ENCODE measurements around the gene E2F4.

Gene E2F4

DNA sequence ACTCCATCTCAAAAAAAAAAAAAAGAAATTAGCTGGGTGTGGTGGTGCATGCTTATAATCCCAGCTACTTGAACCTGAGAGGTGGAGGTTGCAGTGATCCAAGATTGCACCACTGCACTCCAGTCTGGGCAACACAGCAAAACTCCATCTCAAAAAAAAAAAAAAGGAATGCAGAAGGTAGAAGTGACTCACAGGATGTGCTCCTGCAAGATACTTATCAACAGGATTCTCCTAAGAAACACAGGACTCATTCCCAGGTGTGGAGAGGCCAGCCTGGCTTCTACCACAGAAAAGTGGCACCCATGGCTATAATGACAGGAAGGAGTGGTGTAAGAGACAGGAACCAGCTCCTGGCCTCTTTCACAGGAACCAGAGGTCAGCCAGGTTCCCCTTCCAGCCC lies 20.8 kb downstream of the E2F4 start:
- POLR2A ChIA-PET, result interaction anchor here (1.3 kb wide), 1 partner anchor 14 kb away, joined by 4 read pairs; the partner anchor contains the start of gene TMEM208
- no peak for DNase-seq (ENCODE audit: extremely low spot score)
- CTCF ChIA-PET, result no interaction called here
- no peak for TF ChIP-seq FOXA1 (IDR thresholded peaks at IDR 0.05)
- TF ChIP-seq ELF4 (IDR thresholded peaks at IDR 0.05), result no peak
- no peak for TF ChIP-seq TARDBP (IDR thresholded peaks at IDR 0.05)
- TF ChIP-seq HDGF (IDR thresholded peaks at IDR 0.05; ENCODE audit: borderline replicate concordance), result no peak
- TF ChIP-seq NFRKB (IDR thresholded peaks at IDR 0.05), result no peak
- no peak for TF ChIP-seq SP1 (IDR thresholded peaks at IDR 0.05)
- TF ChIP-seq SUZ12 (IDR thresholded peaks at IDR 0.05), result no peak
- no peak for TF ChIP-seq FOXK2 (IDR thresholded peaks at IDR 0.05)
- no peak for TF ChIP-seq L3MBTL2 (conservative IDR thresholded peaks at IDR 0.05)

DNA sequence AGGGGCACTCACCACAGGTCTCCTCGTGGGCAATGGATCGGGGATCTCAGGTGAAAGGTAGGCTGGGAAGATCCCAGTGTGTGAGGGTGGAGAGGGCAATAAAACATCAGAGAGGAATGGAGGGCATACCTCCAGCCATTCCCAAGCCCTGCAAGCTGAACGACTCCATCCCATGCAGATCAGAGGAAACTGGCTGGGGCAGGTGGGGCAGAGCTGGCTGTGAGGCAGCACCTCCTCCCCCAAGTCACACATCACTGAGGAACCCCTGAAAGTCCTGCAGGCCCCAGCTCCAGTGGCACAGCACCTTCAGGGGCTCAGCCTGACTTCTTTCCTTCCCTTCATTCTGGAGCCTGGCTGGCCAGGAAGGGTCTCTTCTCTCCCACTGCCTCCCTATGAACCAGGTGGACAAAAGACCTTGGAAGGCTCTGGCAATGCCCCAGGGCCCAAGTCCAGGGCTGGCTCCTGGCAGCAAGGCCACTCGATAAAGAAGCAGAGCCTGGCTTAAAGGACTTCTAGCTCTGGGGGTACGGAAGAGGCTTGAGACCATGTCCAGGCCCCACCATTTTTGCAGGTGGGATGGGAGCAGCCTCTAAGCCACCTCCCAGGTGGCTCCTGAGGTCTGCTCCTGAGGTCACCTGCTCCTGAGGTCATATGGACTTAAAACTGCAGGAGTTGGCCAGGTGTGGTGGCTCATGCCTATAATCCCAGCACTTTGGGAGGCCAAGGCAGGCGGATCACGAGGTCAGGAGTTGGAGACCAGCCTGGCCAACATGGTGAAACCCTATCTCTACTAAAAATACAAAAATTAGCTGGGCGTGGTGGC lies 21.5 kb downstream of the E2F4 start:
- DNase-seq (ENCODE audit: extremely low spot score), result no peak
- POLR2A ChIA-PET, result interaction anchor here (1.3 kb wide), 1 partner anchor 13 kb away, joined by 4 read pairs; the partner anchor contains the start of gene TMEM208
- TF ChIP-seq ELF4 (IDR thresholded peaks at IDR 0.05) (no peak), SP1 (IDR thresholded peaks at IDR 0.05) (no peak), TARDBP (IDR thresholded peaks at IDR 0.05) (no peak), L3MBTL2 (conservative IDR thresholded peaks at IDR 0.05) (no peak), ARNT (IDR thresholded peaks at IDR 0.05) (no peak), ZNF384 (IDR thresholded peaks at IDR 0.05) (no peak), NFRKB (IDR thresholded peaks at IDR 0.05) (no peak), CTBP1 (IDR thresholded peaks at IDR 0.05; ENCODE audit: borderline replicate concordance) (no peak), FOXA1 (IDR thresholded peaks at IDR 0.05) (no peak), FOXM1 (IDR thresholded peaks at IDR 0.05; ENCODE audit: borderline replicate concordance) (no peak), BHLHE40 (IDR thresholded peaks at IDR 0.05; ENCODE audit: borderline replicate concordance) (no peak), SUZ12 (IDR thresholded peaks at IDR 0.05) (no peak), FOXK2 (IDR thresholded peaks at IDR 0.05) (no peak), LEF1 (IDR thresholded peaks at IDR 0.05; ENCODE audit: borderline replicate concordance) (no peak)
- CTCF ChIA-PET, result no interaction called here

DNA sequence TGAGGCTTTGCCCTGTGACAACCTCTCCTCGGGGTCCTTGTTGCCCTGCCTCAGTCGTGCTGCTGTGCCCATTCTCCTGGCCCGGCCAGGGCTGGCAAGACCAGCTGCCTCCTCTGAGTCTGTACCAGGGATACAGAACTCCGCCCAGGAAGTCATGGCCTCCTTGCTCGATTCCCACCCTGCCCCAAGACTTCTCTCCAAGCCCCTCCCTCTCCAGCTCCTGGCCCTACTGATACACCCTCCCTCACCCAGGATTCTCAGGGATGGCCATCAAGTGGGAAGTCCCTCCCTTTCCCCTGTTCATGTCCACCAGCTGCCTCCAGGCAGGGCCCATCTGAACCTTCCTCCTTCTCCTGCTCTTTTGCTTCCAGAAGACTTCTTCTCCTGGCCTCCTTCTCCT lies 23.8 kb downstream of the E2F4 start:
- ChIA-PET POLR2A (interaction anchor here (1.2 kb wide), 1 partner anchor 10 kb away, joined by 4 read pairs; no protein-coding TSS in a partner anchor), CTCF (interaction anchor here (0.7 kb wide), 1 partner anchor 508 kb away, joined by 3 read pairs; no protein-coding TSS in a partner anchor)
- no peak for TF ChIP-seq FOXM1 (IDR thresholded peaks at IDR 0.05; ENCODE audit: borderline replicate concordance)
- no peak for TF ChIP-seq ARNT (IDR thresholded peaks at IDR 0.05)
- TF ChIP-seq BHLHE40 (IDR thresholded peaks at IDR 0.05; ENCODE audit: borderline replicate concordance), result no peak
- TF ChIP-seq, protein P1, sequence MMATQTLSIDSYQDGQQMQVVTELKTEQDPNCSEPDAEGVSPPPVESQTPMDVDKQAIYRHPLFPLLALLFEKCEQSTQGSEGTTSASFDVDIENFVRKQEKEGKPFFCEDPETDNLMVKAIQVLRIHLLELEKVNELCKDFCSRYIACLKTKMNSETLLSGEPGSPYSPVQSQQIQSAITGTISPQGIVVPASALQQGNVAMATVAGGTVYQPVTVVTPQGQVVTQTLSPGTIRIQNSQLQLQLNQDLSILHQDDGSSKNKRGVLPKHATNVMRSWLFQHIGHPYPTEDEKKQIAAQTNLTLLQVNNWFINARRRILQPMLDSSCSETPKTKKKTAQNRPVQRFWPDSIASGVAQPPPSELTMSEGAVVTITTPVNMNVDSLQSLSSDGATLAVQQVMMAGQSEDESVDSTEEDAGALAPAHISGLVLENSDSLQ (IDR thresholded peaks at IDR 0.05), result no peak
- TF ChIP-seq LEF1 (IDR thresholded peaks at IDR 0.05; ENCODE audit: borderline replicate concordance), result no peak
- TF ChIP-seq CTBP1 (IDR thresholded peaks at IDR 0.05; ENCODE audit: borderline replicate concordance), result no peak
- TF ChIP-seq ELF4 (IDR thresholded peaks at IDR 0.05), result no peak
- no peak for TF ChIP-seq TARDBP (IDR thresholded peaks at IDR 0.05)
- TF ChIP-seq NFRKB (IDR thresholded peaks at IDR 0.05), result no peak
- TF ChIP-seq HDGF (IDR thresholded peaks at IDR 0.05; ENCODE audit: borderline replicate concordance), result no peak
- TF ChIP-seq ZNF384 (IDR thresholded peaks at IDR 0.05), result no peak
- no peak for TF ChIP-seq FOXA1 (IDR thresholded peaks at IDR 0.05)
- no peak for TF ChIP-seq L3MBTL2 (conservative IDR thresholded peaks at IDR 0.05)
- no peak for TF ChIP-seq FOXK2 (IDR thresholded peaks at IDR 0.05)
- TF ChIP-seq SUZ12 (IDR thresholded peaks at IDR 0.05), result no peak
- TF ChIP-seq SP1 (IDR thresholded peaks at IDR 0.05), result no peak
- no peak for DNase-seq (ENCODE audit: extremely low spot score)

DNA sequence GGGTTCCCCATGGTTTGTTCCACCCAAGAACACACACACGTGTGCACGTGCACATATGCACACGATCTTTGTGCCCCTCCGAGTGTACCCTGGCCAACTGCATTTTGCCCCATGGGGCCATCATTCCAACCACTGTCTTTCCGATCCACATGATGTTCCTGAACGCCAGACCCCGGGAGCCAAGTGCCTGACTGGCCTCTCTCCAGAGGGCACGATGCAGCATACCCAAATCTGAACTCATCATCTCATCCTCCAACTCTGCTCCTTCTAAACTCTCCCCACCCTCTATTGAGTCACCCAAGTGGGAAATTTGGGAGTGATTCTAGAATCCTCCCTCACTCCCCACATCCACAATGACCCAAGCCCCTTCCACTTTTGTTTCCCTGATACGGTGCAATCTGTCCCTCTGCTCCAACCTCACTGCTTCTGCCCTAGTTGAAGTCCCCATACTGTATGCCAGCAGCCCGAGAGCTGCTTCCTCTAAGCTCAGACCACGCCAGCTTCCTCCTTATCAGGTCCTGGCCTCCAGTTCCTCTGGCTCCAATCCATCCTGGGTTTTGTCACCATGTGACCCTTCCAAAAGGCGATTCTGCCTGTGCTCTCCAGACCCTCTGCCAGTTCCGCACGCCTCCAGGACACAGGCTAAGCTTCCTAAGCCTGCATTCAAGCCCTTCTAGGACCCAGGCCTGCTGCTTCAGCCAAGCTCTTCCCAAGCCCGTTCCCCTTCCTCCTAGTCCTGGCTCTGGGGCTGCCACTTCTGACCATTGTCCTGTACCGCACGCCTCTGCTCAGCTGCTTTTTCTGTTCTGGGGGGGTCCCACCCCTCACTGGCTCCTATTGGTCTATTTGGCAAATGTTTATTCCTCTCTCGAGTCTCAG lies 24.9 kb downstream of the E2F4 start:
- POLR2A ChIA-PET, result interaction anchor here (1.0 kb wide), 1 partner anchor 11 kb away, joined by 3 read pairs; no protein-coding TSS in a partner anchor
- no peak for DNase-seq (ENCODE audit: extremely low spot score)
- TF ChIP-seq, protein P1 (IDR thresholded peaks at IDR 0.05), result no peak
- CTCF ChIA-PET, result no interaction called here

DNA sequence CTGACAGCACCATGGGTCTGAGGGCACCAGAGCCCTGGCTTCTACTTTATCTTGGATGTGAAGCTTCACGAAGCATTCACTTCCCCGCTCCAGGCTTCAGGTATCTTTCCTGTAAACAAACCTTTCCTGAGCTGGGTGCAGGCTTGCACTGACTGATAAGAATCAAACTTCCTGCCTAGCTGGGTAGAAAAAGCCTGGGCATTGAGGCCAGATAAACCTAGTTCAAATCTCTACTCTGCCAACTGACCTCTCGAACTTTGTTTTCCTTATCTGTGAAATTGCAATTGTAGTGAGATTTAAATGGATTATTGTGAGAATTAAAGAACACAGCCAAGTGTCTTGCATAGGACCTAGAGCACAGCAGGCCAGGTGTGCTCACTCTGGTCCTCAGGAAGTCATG lies 32.0 kb downstream of the E2F4 start:
- CTCF ChIA-PET, result interaction anchor here (0.8 kb wide), 1 partner anchor 26 kb away, joined by 5 read pairs; no protein-coding TSS in a partner anchor
- no peak for TF ChIP-seq FOXA1 (IDR thresholded peaks at IDR 0.05)
- TF ChIP-seq SUZ12 (IDR thresholded peaks at IDR 0.05), result no peak
- no peak for TF ChIP-seq BHLHE40 (IDR thresholded peaks at IDR 0.05; ENCODE audit: borderline replicate concordance)
- TF ChIP-seq L3MBTL2 (conservative IDR thresholded peaks at IDR 0.05), result no peak
- TF ChIP-seq NFRKB (IDR thresholded peaks at IDR 0.05), result no peak
- no peak for TF ChIP-seq HDGF (IDR thresholded peaks at IDR 0.05; ENCODE audit: borderline replicate concordance)
- TF ChIP-seq, protein P1 (IDR thresholded peaks at IDR 0.05), result no peak
- no peak for TF ChIP-seq ELF4 (IDR thresholded peaks at IDR 0.05)
- TF ChIP-seq ARNT (IDR thresholded peaks at IDR 0.05), result no peak
- no peak for TF ChIP-seq LEF1 (IDR thresholded peaks at IDR 0.05; ENCODE audit: borderline replicate concordance)
- TF ChIP-seq SP1 (IDR thresholded peaks at IDR 0.05), result no peak
- no peak for TF ChIP-seq CTBP1 (IDR thresholded peaks at IDR 0.05; ENCODE audit: borderline replicate concordance)
- TF ChIP-seq FOXM1 (IDR thresholded peaks at IDR 0.05; ENCODE audit: borderline replicate concordance), result no peak
- no peak for TF ChIP-seq FOXK2 (IDR thresholded peaks at IDR 0.05)
- TF ChIP-seq ZNF384 (IDR thresholded peaks at IDR 0.05), result no peak
- no peak for TF ChIP-seq TARDBP (IDR thresholded peaks at IDR 0.05)
- POLR2A ChIA-PET, result interaction anchor here (0.8 kb wide), 1 partner anchor 24 kb away, joined by 3 read pairs; the partner anchor contains the start of gene FHOD1
- no peak for DNase-seq (ENCODE audit: extremely low spot score)

All from HEK293T (cell line).